ENCODE results near the gene TMEM31. TPM values are rescaled to one million over a fixed set of nuclear protein-coding genes. Genes with fewer than 3 reads are reported as not detected.

The TMEM31 gene
- total and polyA plus RNA-seq, 10 of the 15 experiments (the other 5 are each of a cell fraction or from before 2014, with no cell fraction given), result 0.18 TPM; not detected in 9

DNA sequence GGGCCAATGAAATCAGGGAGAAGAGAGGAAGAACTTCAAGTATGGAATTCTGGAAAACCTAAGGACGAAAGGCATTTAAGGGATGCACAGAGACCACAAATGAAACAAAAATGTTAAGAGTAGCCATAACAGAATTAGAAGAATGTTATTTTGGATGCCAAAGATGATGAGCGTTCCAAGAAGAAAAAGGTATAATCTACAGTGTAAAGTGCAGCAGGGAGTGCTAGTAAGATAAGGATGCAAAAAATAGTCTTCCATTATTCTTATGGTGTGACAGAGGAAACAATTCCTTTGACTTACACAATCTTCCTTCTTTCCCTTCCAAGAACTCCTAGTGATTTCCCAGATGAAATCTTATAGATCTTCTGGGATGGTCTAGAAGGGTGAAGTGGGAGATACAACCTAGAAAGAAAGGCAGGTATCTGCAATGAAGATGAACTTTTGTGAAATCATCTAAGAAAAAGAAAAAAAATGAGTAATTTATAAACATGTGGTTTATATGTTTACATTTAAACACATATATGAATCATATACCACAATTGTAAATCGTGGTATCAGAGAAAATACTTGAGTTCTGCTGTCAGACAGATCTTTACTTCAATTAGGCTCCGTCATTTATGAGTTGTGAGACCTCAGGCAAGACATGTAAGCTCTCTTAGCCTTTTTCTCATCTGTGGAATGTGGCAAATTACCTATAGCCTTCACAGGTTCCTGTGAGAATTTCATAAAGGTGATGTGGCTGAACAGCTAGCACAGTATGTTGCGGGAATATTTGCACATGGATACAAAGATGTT, 32.3 kb upstream of the TMEM31 start (continued):
- TF ChIP-seq, protein P1, sequence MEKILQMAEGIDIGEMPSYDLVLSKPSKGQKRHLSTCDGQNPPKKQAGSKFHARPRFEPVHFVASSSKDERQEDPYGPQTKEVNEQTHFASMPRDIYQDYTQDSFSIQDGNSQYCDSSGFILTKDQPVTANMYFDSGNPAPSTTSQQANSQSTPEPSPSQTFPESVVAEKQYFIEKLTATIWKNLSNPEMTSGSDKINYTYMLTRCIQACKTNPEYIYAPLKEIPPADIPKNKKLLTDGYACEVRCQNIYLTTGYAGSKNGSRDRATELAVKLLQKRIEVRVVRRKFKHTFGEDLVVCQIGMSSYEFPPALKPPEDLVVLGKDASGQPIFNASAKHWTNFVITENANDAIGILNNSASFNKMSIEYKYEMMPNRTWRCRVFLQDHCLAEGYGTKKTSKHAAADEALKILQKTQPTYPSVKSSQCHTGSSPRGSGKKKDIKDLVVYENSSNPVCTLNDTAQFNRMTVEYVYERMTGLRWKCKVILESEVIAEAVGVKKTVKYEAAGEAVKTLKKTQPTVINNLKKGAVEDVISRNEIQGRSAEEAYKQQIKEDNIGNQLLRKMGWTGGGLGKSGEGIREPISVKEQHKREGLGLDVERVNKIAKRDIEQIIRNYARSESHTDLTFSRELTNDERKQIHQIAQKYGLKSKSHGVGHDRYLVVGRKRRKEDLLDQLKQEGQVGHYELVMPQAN (conservative IDR thresholded peaks at IDR 0.05), result no peak

- no peak for ATAC-seq
- in situ Hi-C loops (cut with MboI), result loop anchor here (10.0 kb wide), 1 partner anchor 473 kb away; the partner anchor contains the start of gene SLC25A53
- H3K9me3 ChIP-seq (replicated peaks; ENCODE audit: control insufficient read depth, insufficient read depth, low read length), result no peaks in the 10 kb centered on the region
- no peak overlapping the region for H3K4me3 ChIP-seq
- no peak for DNase-seq (ENCODE audit: low read depth, low spot score)
- H3K27me3 ChIP-seq (replicated peaks in 1 of 2; ENCODE audit: control insufficient read depth in 2 of 2, insufficient read depth in 2 of 2, low read length in 1 of 2), result no peaks in the 10 kb centered on the region
- RAD21 ChIA-PET (ENCODE audit: unreplicated experiment), result no interaction called here
- no peak for FAIRE-seq
- H3K79me2 ChIP-seq (ENCODE audit: control insufficient read depth, insufficient read depth, low read length), result peaks cover 23% of the 10 kb centered on the region
- H3K4me2 ChIP-seq (ENCODE audit: control insufficient read depth, insufficient read depth), result no peak overlapping the region
- 82% methylated on average over 2 of the region's 2 CpGs for WGBS (ENCODE audit: insufficient coverage, insufficient replicate concordance, low lambda C conversion rate, missing lambda C conversion rate)
- H3K9ac ChIP-seq (ENCODE audit: control insufficient read depth, insufficient read depth, low read length), result no peak overlapping the region
- H3K27ac ChIP-seq (ENCODE audit: control insufficient read depth, insufficient read depth), result no peak overlapping the region
- no peak overlapping the region for H2AFZ ChIP-seq (ENCODE audit: control insufficient read depth, low read depth, low read length)
- 0 out of 4 replicates have a peak, but pooled peaks cover 0 to 3% of the 10 kb centered on the region in 2 experiments for H3K36me3 ChIP-seq (ENCODE audit: control insufficient read depth in 2 of 2, insufficient read depth in 2 of 2, low read length in 1 of 2)
- no peak for TF ChIP-seq MYC (IDR thresholded peaks at IDR 0.05; ENCODE audit: insufficient read depth, insufficient read length, insufficient replicate concordance, low read length, severe bottlenecking)
- no peak for TF ChIP-seq MAX (IDR thresholded peaks at IDR 0.05; ENCODE audit: low read depth, low read length)
- TF ChIP-seq ZNF207 (IDR thresholded peaks at IDR 0.05; ENCODE audit: borderline replicate concordance), result no peak
- no peak for TF ChIP-seq IKZF2 (IDR thresholded peaks at IDR 0.05)
- TF ChIP-seq CTCF (IDR thresholded peaks at IDR 0.05 in 2 of 3, conservative IDR thresholded peaks at IDR 0.05 in 1 of 3; ENCODE audit: control insufficient read depth in 2 of 3, extremely low read depth in 1 of 3, insufficient read depth in 1 of 3, low read depth in 3 of 3, low read length in 3 of 3), result no peak
- TF ChIP-seq PKNOX1 (IDR thresholded peaks at IDR 0.05), result no peak
- no peak for TF ChIP-seq CHD2 (IDR thresholded peaks at IDR 0.05; ENCODE audit: borderline replicate concordance, low read depth, low read length)
- no peak for TF ChIP-seq MEF2A (IDR thresholded peaks at IDR 0.05; ENCODE audit: insufficient read depth, low read depth, low read length)
- TF ChIP-seq FOS (IDR thresholded peaks at IDR 0.05; ENCODE audit: borderline replicate concordance, extremely low read depth, insufficient read length), result no peak
- H3K4me1 ChIP-seq (ENCODE audit: control insufficient read depth, insufficient read depth, low read length), result no peaks in the 10 kb centered on the region
- SMC1A ChIA-PET (ENCODE audit: uncharacterized antibody, unreplicated experiment), result no interaction called here
- CTCF ChIA-PET, result interaction anchor here (1.0 kb wide), 1 partner anchor 184 kb away, joined by 3 read pairs; no protein-coding TSS in a partner anchor
- no peaks in the 10 kb centered on the region for H4K20me1 ChIP-seq (ENCODE audit: control insufficient read depth, insufficient read depth)
- no TSS peak for BruUV-seq (replicated peaks)
- intact Hi-C loops (cut with micrococcal nuclease; ENCODE audit: unreplicated experiment), result no loop called here
- POLR2A ChIA-PET, result no interaction called here
Observed at GRCh38 chrX:103681443-103681842, 29.3 kb upstream of the TMEM31 start.

Data from GM12878 (cell line).